Measurements from ENCODE around the gene SELE.
"Not testable (repeated sequence)": the region's sequence is repeated elsewhere in the genome, so short reads cannot be mapped to it uniquely, and the experiment has no call there.

Gene SELE

GRCh38 chr1:169741666-169742394, 8.0 kb upstream of the SELE start:
- Mint-ChIP-seq H3K27ac (no peak overlapping the region), H3K4me3 (no peak overlapping the region), H3K27me3 (peaks cover 14% of the 10 kb centered on the region), H3K4me1 (no peaks in the 10 kb centered on the region), H3K36me3 (ENCODE audit: low read depth) (no peaks in the 10 kb centered on the region), H3K9me3 (no peaks in the 10 kb centered on the region)
- no peak for DNase-seq
- no peak for ATAC-seq

- DNase-seq: no peak
- Mint-ChIP-seq H3K27me3 (peaks cover 20% of the 10 kb centered on the region), H3K4me3 (no peak overlapping the region), H3K9me3 (no peaks in the 10 kb centered on the region), H3K36me3 (ENCODE audit: low read depth) (no peaks in the 10 kb centered on the region), H3K4me1 (no peaks in the 10 kb centered on the region), H3K27ac (no peak overlapping the region)
- ATAC-seq: no peak
Observed at GRCh38 chr1:169739980-169740379, 6.1 kb upstream of the SELE start.

- Mint-ChIP-seq H3K27ac (no peak overlapping the region), H3K27me3 (peaks cover 9% of the 10 kb centered on the region), H3K9me3 (no peaks in the 10 kb centered on the region), H3K36me3 (ENCODE audit: low read depth) (no peaks in the 10 kb centered on the region), H3K4me1 (no peaks in the 10 kb centered on the region), H3K4me3 (no peak overlapping the region)
- no peak for DNase-seq
- no peak for ATAC-seq
Observed at GRCh38 chr1:169731446-169731845, 2.4 kb downstream of the SELE start.

- ATAC-seq: no peak
- Mint-ChIP-seq H3K27me3 (peaks cover 4% of the 10 kb centered on the region), H3K4me3 (no peak overlapping the region), H3K4me1 (no peaks in the 10 kb centered on the region), H3K36me3 (ENCODE audit: low read depth) (no peaks in the 10 kb centered on the region), H3K9me3 (no peaks in the 10 kb centered on the region), H3K27ac (no peak overlapping the region)
- DNase-seq: no peak
Observed at GRCh38 chr1:169729991-169730390, 3.9 kb downstream of the SELE start.

- Mint-ChIP-seq H3K27ac (no peak overlapping the region), H3K4me3 (no peak overlapping the region), H3K4me1 (no peaks in the 10 kb centered on the region), H3K9me3 (no peaks in the 10 kb centered on the region), H3K27me3 (peaks cover 7% of the 10 kb centered on the region), H3K36me3 (ENCODE audit: low read depth) (no peaks in the 10 kb centered on the region)
- DNase-seq (no peak), ATAC-seq (no peak)
Observed at GRCh38 chr1:169727307-169727706, 6.6 kb downstream of the SELE start.

- ATAC-seq (no peak), DNase-seq (no peak)
- no peaks in the 10 kb centered on the region for H3K9me3 Mint-ChIP-seq
- no peak overlapping the region for H3K4me3 Mint-ChIP-seq
- peaks cover 7% of the 10 kb centered on the region for H3K27me3 Mint-ChIP-seq
- no peaks in the 10 kb centered on the region for H3K4me1 Mint-ChIP-seq
- no peaks in the 10 kb centered on the region for H3K36me3 Mint-ChIP-seq (ENCODE audit: low read depth)
- no peak overlapping the region for H3K27ac Mint-ChIP-seq
Observed at GRCh38 chr1:169726851-169727250, 7.0 kb downstream of the SELE start.

GRCh38 chr1:169725930-169726329, 7.9 kb downstream of the SELE start:
- ATAC-seq (no peak), DNase-seq (no peak)
- peaks cover 9% of the 10 kb centered on the region for H3K27me3 Mint-ChIP-seq
- no peaks in the 10 kb centered on the region for H3K4me1 Mint-ChIP-seq
- no peaks in the 10 kb centered on the region for H3K36me3 Mint-ChIP-seq (ENCODE audit: low read depth)
- H3K9me3 Mint-ChIP-seq: no peaks in the 10 kb centered on the region
- H3K4me3 Mint-ChIP-seq: no peak overlapping the region
- H3K27ac Mint-ChIP-seq: no peak overlapping the region

- Mint-ChIP-seq H3K4me1 (no peaks in the 10 kb centered on the region), H3K4me3 (no peak overlapping the region), H3K27ac (no peak overlapping the region), H3K27me3 (peaks cover 9% of the 10 kb centered on the region), H3K36me3 (ENCODE audit: low read depth) (no peaks in the 10 kb centered on the region), H3K9me3 (no peaks in the 10 kb centered on the region)
- DNase-seq (no peak), ATAC-seq (no peak)
Observed at GRCh38 chr1:169724168-169724567, 9.7 kb downstream of the SELE start.

- Mint-ChIP-seq H3K4me1 (no peaks in the 10 kb centered on the region), H3K27me3 (peaks cover 9% of the 10 kb centered on the region), H3K36me3 (ENCODE audit: low read depth) (no peaks in the 10 kb centered on the region)
Observed at GRCh38 chr1:169723763-169724162, 10.1 kb downstream of the SELE start.

GRCh38 chr1:169722779-169723178, 11.1 kb downstream of the SELE start:
- Mint-ChIP-seq H3K4me1 (no peaks in the 10 kb centered on the region), H3K4me3 (no peak overlapping the region), H3K27ac (no peak overlapping the region), H3K27me3 (peaks cover 9% of the 10 kb centered on the region), H3K36me3 (ENCODE audit: low read depth) (no peaks in the 10 kb centered on the region), H3K9me3 (no peaks in the 10 kb centered on the region)
- ATAC-seq (no peak), DNase-seq (no peak)

More at GRCh38 chr1:169723763-169724162, 10.1 kb downstream of the SELE start:
- Mint-ChIP-seq H3K4me3 (no peak overlapping the region), H3K27ac (no peak overlapping the region), H3K9me3 (no peaks in the 10 kb centered on the region)
- DNase-seq: no peak
- no peak for ATAC-seq

- not testable (repeated sequence) for DNase-seq; H3K4me1 Mint-ChIP-seq; ATAC-seq; H3K4me3 Mint-ChIP-seq; H3K36me3 Mint-ChIP-seq (ENCODE audit: low read depth); H3K27me3 Mint-ChIP-seq; H3K9me3 Mint-ChIP-seq; H3K27ac Mint-ChIP-seq
Observed at GRCh38 chr1:169715100-169715499, 18.8 kb downstream of the SELE start.

- not testable (repeated sequence) for H3K9me3 Mint-ChIP-seq, ATAC-seq, H3K27me3 Mint-ChIP-seq, H3K27ac Mint-ChIP-seq, DNase-seq, H3K4me3 Mint-ChIP-seq
- peaks cover 24% of the 10 kb centered on the region for H3K4me1 Mint-ChIP-seq
- H3K36me3 Mint-ChIP-seq (ENCODE audit: low read depth): peaks cover 11% of the 10 kb centered on the region
Observed at GRCh38 chr1:169713090-169713489, 20.8 kb downstream of the SELE start.

- H3K36me3 Mint-ChIP-seq (ENCODE audit: low read depth): peaks cover 14% of the 10 kb centered on the region
- H3K27ac Mint-ChIP-seq: peak overlapping the region; percentile 81
- peak overlapping the region; percentile 81 for H3K4me3 Mint-ChIP-seq
- DNase-seq (no peak), ATAC-seq (no peak)
- H3K9me3 Mint-ChIP-seq: peaks cover 1% of the 10 kb centered on the region
- no peaks in the 10 kb centered on the region for H3K27me3 Mint-ChIP-seq
- H3K4me1 Mint-ChIP-seq: peaks cover 29% of the 10 kb centered on the region
Observed at GRCh38 chr1:169712309-169712631, 21.6 kb downstream of the SELE start.

- Mint-ChIP-seq H3K4me1 (peaks cover 35% of the 10 kb centered on the region), H3K27me3 (no peaks in the 10 kb centered on the region), H3K4me3 (peak within 1 kb of the TSS; percentile 81), H3K27ac (peak within 1 kb of the TSS; percentile 81), H3K9me3 (no peaks in the 10 kb centered on the region), H3K36me3 (ENCODE audit: low read depth) (peaks cover 19% of the 10 kb centered on the region)
- DNase-seq (peak; percentile 71), ATAC-seq (peak; percentile 82)
Observed at GRCh38 chr1:169711469-169712308, 22.2 kb downstream of the SELE start, which contains the start of gene SELL. Gene SELL (minus strand): TSS chr1:169711620. CDS start chr1:169711498, 122 bp downstream.

GRCh38 chr1:169708647-169709046, 25.2 kb downstream of the SELE start:
- Mint-ChIP-seq H3K27me3 (no peaks in the 10 kb centered on the region), H3K36me3 (ENCODE audit: low read depth) (peaks cover 47% of the 10 kb centered on the region), H3K9me3 (no peaks in the 10 kb centered on the region), H3K4me1 (peaks cover 65% of the 10 kb centered on the region), H3K27ac (peak overlapping the region; percentile 91), H3K4me3 (peak overlapping the region; percentile 81)
- peak; percentile 21 for ATAC-seq
- no peak for DNase-seq

Measured in activated naive CD8-positive, alpha-beta T cell treated with anti-CD3 and anti-CD28 coated beads, Interleukin-2, amount 50 U/mL, for 24 hours (primary cell).